Neutrophil (primary cell): ENCODE results near the gene ATAT1.

Experiments
- H3K27ac ChIP-seq: fragments of 200-600 bp; sonication (generic); 2 replicates; pipeline ENCODE4 v1.5.1; 2016; ENCODE audit warnings: mild to moderate bottlenecking, moderate library complexity
- H3K27me3 ChIP-seq: fragments of 200-600 bp; sonication (generic); 2 replicates; pipeline ENCODE4 v1.6.0; 2016; ENCODE audit warnings: mild to moderate bottlenecking
- H3K36me3 ChIP-seq: fragments of 200-600 bp; sonication (generic); 2 replicates; pipeline ENCODE4 v1.5.1; 2017
- H3K4me1 ChIP-seq, 2 experiments: fragments of 200-600 bp in 1 of 2; sonication (generic) in 1 of 2; 1 replicate in 1 of 2; 2 replicates in 1 of 2; pipeline versions ENCODE4 v1.5.1 to v1.6.1; 2013 to 2016; ENCODE audit warnings: low read depth in 1 of 2, low read length in 1 of 2, mild to moderate bottlenecking in 1 of 2, moderate library complexity in 1 of 2; ENCODE audit not compliant: control insufficient read depth in 1 of 2, insufficient read depth in 1 of 2
- H3K4me3 ChIP-seq, 2 experiments: fragments of 200-600 bp in 1 of 2; sonication (generic) in 1 of 2; 1 replicate in 1 of 2; 2 replicates in 1 of 2; pipeline ENCODE4 v1.5.1; 2013 to 2016; ENCODE audit warnings: low read depth in 1 of 2, low read length in 1 of 2, mild to moderate bottlenecking in 1 of 2, moderate library complexity in 1 of 2
- H3K9me3 ChIP-seq: fragments of 200-600 bp; sonication (generic); 2 replicates; pipeline ENCODE4 v1.5.1; 2016
- CTCF ChIP-seq: fragments of 200-600 bp; sonication (generic); IDR thresholded peaks from 2 replicates; pipeline ENCODE4 v1.5.1; 2016; ENCODE audit warnings: antibody characterized with exemption

ATAT1 gene

DNA sequence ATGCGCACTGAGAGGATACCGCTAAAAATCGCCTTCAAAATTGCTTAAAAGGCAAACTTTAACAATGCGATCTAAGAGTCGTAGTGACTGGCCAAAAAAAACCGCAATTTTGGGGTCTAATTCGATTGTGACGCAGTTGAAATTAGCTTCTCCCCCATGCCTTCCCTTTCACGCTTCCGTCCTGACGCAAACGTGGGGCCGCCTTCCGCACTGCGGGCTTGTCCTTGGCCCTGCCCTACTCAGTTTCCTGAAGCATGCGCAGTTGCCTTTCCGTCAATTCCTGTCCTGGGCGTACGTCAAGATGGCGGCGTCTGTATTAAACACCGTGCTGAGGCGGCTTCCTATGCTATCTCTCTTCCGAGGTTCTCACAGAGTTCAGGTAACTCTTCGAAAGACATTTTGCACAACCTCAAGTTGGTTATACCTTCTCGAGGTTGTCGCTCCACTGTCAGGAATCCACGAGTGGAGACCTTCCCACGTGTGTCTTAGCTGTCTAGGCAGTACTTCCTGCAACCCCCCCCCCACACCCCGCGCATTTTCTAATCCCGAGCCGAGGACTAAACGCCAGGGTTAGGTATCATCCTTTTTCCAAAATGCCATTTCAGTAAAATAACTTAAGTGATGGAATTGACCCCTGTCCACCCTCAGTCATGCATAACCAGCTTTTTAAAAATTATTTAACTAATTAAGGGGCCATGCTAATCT is 9.0 kb upstream of the ATAT1 start, which contains the start of gene MRPS18B:
Gene MRPS18B (plus strand): TSS at position 276 of the 705 bp plus-strand sequence. CDS start 26 bp downstream, at position 302.
- Histone ChIP-seq H3K27me3 (no peaks in the 10 kb centered on the region), H3K27ac (peak within 1 kb of the TSS; percentile 98), H3K4me1 (peaks cover 31 to 38% of the 10 kb centered on the region in 2 experiments), H3K9me3 (no peaks in the 10 kb centered on the region), H3K36me3 (peaks cover 15% of the 10 kb centered on the region), H3K4me3 (peak within 1 kb of the TSS; percentile 82 to 92)
- TF ChIP-seq CTCF = no peak

GRCh38 chr6:30618270-30618797 is 8.3 kb upstream of the ATAT1 start:
- H3K36me3 ChIP-seq = peaks cover 15% of the 10 kb centered on the region

DNA sequence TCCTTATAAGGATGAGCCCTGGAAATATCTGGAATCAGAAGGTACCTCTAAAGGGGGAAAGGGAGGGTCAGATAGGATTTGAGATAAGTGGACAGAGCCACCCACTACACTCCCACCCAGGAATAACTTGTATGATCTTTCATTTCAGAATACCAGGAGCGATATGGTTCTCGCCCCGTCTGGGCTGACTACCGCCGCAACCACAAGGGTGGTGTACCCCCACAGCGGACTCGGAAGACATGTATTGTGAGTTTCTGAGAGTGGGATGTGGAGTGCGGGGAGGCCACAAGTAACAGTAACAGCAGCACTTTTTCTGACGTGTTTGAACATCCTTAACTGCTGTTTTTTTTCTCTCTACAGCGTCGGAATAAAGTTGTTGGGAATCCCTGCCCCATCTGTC is 7.1 kb upstream of the ATAT1 start:
- Histone ChIP-seq H3K4me3 (no peak overlapping the region), H3K27me3 (no peaks in the 10 kb centered on the region), H3K4me1 (peaks cover 12 to 31% of the 10 kb centered on the region in 2 experiments), H3K36me3 (peaks cover 15% of the 10 kb centered on the region), H3K9me3 (no peaks in the 10 kb centered on the region), H3K27ac (no peak overlapping the region)
- no peak for TF ChIP-seq CTCF

More at GRCh38 chr6:30618270-30618797, 8.3 kb upstream of the ATAT1 start:
- Histone ChIP-seq H3K27ac (peak overlapping the region; percentile 98), H3K4me3 (peak overlapping the region; percentile 82 to 92), H3K4me1 (peaks cover 24 to 38% of the 10 kb centered on the region in 2 experiments), H3K9me3 (no peaks in the 10 kb centered on the region), H3K27me3 (no peaks in the 10 kb centered on the region)
- TF ChIP-seq CTCF = no peak

- H3K9me3 ChIP-seq = no peaks in the 10 kb centered on the region
- H3K36me3 ChIP-seq = no peaks in the 10 kb centered on the region
- no peak for TF ChIP-seq CTCF
- H3K4me1 ChIP-seq = peaks cover 20 to 36% of the 10 kb centered on the region in 2 experiments
- no peak overlapping the region for H3K4me3 ChIP-seq
- H3K27ac ChIP-seq = peak overlapping the region; percentile 88
- no peaks in the 10 kb centered on the region for H3K27me3 ChIP-seq
Measured at GRCh38 chr6:30625511-30625910, 1.2 kb upstream of the ATAT1 start.

DNA sequence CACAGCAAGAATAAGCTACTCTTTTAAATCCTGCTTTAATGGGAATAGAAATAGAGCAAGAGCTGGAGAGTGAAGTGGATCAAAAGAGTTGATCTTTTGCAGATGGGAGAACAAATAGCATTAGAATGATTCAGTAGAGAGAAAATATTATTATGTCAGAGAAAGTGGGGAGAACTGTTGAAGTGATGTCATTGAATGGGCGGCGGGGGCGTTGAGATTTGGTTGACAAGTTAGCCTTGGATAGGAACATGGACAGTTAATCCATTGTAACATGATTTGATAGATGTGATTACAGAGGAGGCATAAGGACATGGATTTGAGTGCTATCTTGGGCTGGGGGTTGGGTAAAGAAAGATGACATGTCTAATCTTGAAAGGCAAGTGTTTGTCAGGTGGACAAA is 9.2 kb downstream of the ATAT1 start:
- no peak for TF ChIP-seq CTCF
- peaks cover 7% of the 10 kb centered on the region for H3K36me3 ChIP-seq
- H3K4me1 ChIP-seq = no peaks in the 10 kb centered on the region
- H3K27ac ChIP-seq = no peak overlapping the region
- no peak overlapping the region for H3K4me3 ChIP-seq
- no peaks in the 10 kb centered on the region for H3K9me3 ChIP-seq
- no peaks in the 10 kb centered on the region for H3K27me3 ChIP-seq
